SU-DHL-6 (cell line): Measurements from ENCODE around the gene RASSF1.

Experiments
- EZH2phosphoT487 ChIP-seq: fragments of 200-600 bp; sonication (generic), shearing (Covaris generic); conservative IDR thresholded peaks from 2 replicates; pipeline ENCODE4 v1.6.1; 2018; ENCODE audit warnings: mild to moderate bottlenecking, antibody characterized with exemption, low read length, moderate library complexity, mixed read lengths
- TF ChIP-seq, protein P1 (sequence below): fragments of 200-600 bp; sonication (generic); IDR thresholded peaks from one replicate; pipeline ENCODE4 v1.5.1; 2017; ENCODE audit warnings: antibody characterized with exemption, mild to moderate bottlenecking, low read length, moderate library complexity; ENCODE audit not compliant: insufficient read depth, poor library complexity, severe bottlenecking

DNA sequence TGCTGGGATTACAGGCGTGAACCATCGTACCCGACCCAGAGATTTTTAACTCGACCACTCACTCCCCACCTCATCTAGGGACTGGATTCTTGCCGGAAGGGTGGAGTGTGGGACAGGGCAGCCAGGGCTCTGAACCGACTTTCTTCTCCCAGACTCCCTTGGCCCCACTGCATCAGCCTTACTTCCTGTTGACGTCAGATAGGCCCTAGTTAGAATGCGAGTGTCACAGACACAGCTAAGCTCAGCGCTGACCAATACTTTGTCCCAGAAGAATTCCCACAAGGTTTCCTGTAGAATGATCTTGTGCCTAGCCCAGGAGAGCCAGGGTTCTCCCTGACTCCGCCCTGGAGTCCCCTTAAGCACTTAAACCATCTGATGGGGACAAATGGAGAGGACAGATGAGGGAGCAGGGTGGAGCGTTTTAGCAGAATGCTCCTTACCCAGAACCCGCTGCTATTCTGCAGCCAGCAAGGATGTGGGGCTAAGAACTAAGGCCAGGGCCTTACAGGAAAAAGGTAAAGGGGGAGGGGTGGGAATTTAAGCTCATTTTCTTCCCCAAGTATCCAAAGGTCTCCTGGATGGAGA, 6.8 kb downstream of the RASSF1 start:
- TF ChIP-seq, protein P1, sequence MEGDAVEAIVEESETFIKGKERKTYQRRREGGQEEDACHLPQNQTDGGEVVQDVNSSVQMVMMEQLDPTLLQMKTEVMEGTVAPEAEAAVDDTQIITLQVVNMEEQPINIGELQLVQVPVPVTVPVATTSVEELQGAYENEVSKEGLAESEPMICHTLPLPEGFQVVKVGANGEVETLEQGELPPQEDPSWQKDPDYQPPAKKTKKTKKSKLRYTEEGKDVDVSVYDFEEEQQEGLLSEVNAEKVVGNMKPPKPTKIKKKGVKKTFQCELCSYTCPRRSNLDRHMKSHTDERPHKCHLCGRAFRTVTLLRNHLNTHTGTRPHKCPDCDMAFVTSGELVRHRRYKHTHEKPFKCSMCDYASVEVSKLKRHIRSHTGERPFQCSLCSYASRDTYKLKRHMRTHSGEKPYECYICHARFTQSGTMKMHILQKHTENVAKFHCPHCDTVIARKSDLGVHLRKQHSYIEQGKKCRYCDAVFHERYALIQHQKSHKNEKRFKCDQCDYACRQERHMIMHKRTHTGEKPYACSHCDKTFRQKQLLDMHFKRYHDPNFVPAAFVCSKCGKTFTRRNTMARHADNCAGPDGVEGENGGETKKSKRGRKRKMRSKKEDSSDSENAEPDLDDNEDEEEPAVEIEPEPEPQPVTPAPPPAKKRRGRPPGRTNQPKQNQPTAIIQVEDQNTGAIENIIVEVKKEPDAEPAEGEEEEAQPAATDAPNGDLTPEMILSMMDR, result no peak
- TF ChIP-seq EZH2phosphoT487, result no peak
